Suprapubic skin (tissue), 4 donors: ENCODE data around the gene GLIS2. TPM values are rescaled to one million over a fixed set of nuclear protein-coding genes. Genes with fewer than 3 reads are reported as not detected.
"Not testable (repeated sequence)": the region's sequence is repeated elsewhere in the genome, so short reads cannot be mapped to it uniquely, and the experiment has no call there.

Source experiments
- DNase-seq, 2 donors: peaks; one replicate each; pipeline ENCODE4 v3.0.0-alpha.2; 2019; ENCODE audit warnings: low spot score in 2 of 2
- H3K27ac ChIP-seq: fragments of 200-600 bp; sonication (generic); one replicate; pipeline ENCODE4 v1.5.1; 2019
- H3K27me3 ChIP-seq: fragments of 200-600 bp; sonication (generic); one replicate; pipeline ENCODE4 v1.5.1; 2019
- H3K36me3 ChIP-seq: fragments of 200-600 bp; sonication (generic); one replicate; pipeline ENCODE4 v1.5.1; 2019
- H3K4me1 ChIP-seq: fragments of 200-600 bp; sonication (generic); one replicate; pipeline ENCODE4 v1.5.1; 2019
- H3K4me3 ChIP-seq: fragments of 200-600 bp; sonication (generic); one replicate; pipeline ENCODE4 v1.5.1; 2019; ENCODE audit warnings: mild to moderate bottlenecking
- H3K9me3 ChIP-seq: fragments of 200-600 bp; sonication (generic); one replicate; pipeline ENCODE4 v1.5.1; 2019
- EP300 ChIP-seq: sonication (generic); formaldehyde crosslinking; IDR thresholded peaks from one replicate; pipeline ENCODE4 v1.6.1; 2017; ENCODE audit warnings: antibody characterized with exemption
- POLR2A ChIP-seq, 2 donors: fragments of 450-650 bp; IDR thresholded peaks; one replicate each; pipeline ENCODE4 v1.6.1; 2017; ENCODE audit warnings: antibody characterized with exemption in 2 of 2, mild to moderate bottlenecking in 2 of 2, moderate library complexity in 2 of 2
- POLR2AphosphoS5 ChIP-seq, 3 donors: sonication (generic); formaldehyde crosslinking; IDR thresholded peaks; one replicate each; pipeline ENCODE4 v1.6.1; 2017; ENCODE audit warnings: antibody characterized with exemption in 3 of 3
- WGBS: methylation state at CpG from one replicate; pipeline ENCODE4 v1.1.5; 2018; 5-methylcytosine and 5-hydroxymethylcytosine counted together
- total RNA-seq, 4 donors: library from RNA; depleted of rRNA; stranded (reverse); fragments of >200 nt; gene quantifications; one replicate each; pipeline ENCODE4 v1.1.0, GENCODE V29; 2016
- TF ChIP-seq, protein P1 (sequence below), 2 donors: fragments of 200-600 bp in 1 of 2; fragments of 450-650 bp in 1 of 2; sonication (generic) in 1 of 2; IDR thresholded peaks; one replicate each; pipeline ENCODE4 v1.5.1; 2016 to 2019; ENCODE audit warnings: antibody characterized with exemption in 2 of 2, mild to moderate bottlenecking in 1 of 2, moderate library complexity in 1 of 2

The GLIS2 gene
- total RNA-seq, 4 donors from 2014 or later: 1.1 to 3.1 (median 2.3) TPM

DNA sequence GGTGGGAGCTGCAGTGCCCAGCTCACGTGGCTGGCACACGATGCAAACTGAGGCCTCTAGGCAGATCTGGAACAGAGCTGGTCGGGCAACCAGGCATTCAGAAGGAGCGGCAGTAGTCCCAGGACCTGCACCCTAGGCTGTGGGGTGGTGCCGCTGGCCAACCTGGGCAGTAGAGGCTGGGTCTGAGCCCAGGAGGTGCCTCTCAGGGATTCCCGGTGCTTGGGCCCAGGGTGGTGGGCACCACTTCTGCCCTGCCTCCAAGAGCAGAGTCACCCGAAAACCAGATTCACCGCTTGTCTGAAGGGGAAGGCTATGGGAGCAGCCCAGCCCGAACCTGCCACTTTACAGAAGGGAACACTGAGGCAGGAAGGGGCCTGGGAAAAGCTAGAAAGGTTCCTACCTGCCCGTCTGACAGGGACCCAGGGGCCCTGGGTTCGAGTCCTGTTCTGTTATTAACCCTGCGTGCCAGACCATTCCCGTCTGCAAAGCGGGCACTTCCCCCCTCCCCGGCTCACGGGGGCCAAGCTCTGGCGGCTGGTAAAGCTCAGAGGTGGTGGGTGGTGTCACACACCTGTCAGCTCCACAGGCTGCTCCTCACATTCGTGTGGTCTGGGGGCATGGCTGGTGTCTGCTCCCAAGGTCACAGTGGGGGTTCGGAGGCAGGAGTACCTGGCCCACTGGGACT, 16.9 kb downstream of the GLIS2 start:
- WGBS: 73% methylated on average over 7 of the region's 19 CpGs
- H3K36me3 ChIP-seq: peaks cover 27% of the 10 kb centered on the region

DNA sequence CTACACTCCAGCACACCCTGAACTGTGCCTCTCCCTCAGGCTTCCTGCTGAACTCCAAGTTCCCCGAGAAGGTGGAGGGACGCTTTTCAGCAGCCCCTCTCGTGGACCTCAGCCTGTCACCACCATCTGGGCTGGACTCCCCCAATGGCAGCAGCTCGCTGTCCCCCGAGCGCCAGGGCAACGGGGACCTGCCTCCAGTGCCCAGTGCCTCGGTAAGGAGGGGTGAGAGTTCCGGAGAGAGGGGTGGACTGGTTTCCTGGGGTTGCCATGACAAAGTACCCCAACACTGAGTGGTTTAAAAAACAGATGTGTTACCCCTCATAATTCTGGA, 17.4 kb downstream of the GLIS2 start:
- TF ChIP-seq, protein P1, sequence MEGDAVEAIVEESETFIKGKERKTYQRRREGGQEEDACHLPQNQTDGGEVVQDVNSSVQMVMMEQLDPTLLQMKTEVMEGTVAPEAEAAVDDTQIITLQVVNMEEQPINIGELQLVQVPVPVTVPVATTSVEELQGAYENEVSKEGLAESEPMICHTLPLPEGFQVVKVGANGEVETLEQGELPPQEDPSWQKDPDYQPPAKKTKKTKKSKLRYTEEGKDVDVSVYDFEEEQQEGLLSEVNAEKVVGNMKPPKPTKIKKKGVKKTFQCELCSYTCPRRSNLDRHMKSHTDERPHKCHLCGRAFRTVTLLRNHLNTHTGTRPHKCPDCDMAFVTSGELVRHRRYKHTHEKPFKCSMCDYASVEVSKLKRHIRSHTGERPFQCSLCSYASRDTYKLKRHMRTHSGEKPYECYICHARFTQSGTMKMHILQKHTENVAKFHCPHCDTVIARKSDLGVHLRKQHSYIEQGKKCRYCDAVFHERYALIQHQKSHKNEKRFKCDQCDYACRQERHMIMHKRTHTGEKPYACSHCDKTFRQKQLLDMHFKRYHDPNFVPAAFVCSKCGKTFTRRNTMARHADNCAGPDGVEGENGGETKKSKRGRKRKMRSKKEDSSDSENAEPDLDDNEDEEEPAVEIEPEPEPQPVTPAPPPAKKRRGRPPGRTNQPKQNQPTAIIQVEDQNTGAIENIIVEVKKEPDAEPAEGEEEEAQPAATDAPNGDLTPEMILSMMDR (IDR thresholded peaks at IDR 0.05): no peak
- no peak for TF ChIP-seq EP300
- no peak for TF ChIP-seq POLR2AphosphoS5 (IDR thresholded peaks at IDR 0.05)
- TF ChIP-seq POLR2A (IDR thresholded peaks at IDR 0.05): no peak
- DNase-seq: no peak
- peaks cover 29% of the 10 kb centered on the region for H3K36me3 ChIP-seq

More for the DNA sequence above, 16.9 kb downstream of the GLIS2 start:
- no peaks in the 10 kb centered on the region for H3K9me3 ChIP-seq
- H3K4me3 ChIP-seq: no peak overlapping the region
- peak in 1 of 2 donors; percentile 61 for DNase-seq
- TF ChIP-seq POLR2AphosphoS5 (IDR thresholded peaks at IDR 0.05): no peak
- TF ChIP-seq, protein P1 (IDR thresholded peaks at IDR 0.05): no peak
- no peak for TF ChIP-seq POLR2A (IDR thresholded peaks at IDR 0.05)
- no peak for TF ChIP-seq EP300
- H3K27ac ChIP-seq: no peak overlapping the region
- no peaks in the 10 kb centered on the region for H3K27me3 ChIP-seq
- peaks cover 20% of the 10 kb centered on the region for H3K4me1 ChIP-seq

DNA sequence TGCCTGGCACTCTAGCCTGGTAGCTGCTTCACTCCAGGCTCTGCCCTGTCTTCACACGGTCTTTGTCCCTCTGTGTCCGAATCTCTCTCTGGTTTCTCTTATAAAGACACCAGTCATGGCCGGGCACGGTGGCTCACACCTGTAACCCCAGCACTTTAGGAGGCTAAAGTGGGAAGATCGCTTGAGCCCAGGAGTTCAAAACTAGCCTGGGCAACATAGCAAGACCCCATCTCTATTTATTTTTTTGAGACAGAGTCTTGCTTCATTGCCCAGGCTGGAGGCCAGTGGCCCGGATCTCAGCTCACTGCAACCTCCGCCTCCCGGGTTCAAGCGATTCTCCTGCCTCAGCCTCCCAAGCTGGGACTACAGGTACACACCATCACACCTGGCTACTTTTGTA, 17.8 kb downstream of the GLIS2 start:
- WGBS: 92% methylated on average over 9 of the region's 9 CpGs
- peaks cover 33% of the 10 kb centered on the region for H3K36me3 ChIP-seq
- not testable (repeated sequence) for DNase-seq, H3K4me3 ChIP-seq, H3K9me3 ChIP-seq, H3K27me3 ChIP-seq, H3K27ac ChIP-seq
- H3K4me1 ChIP-seq: peaks cover 10% of the 10 kb centered on the region

More for the DNA sequence above, 17.4 kb downstream of the GLIS2 start:
- peaks cover 14% of the 10 kb centered on the region for H3K4me1 ChIP-seq
- no peak overlapping the region for H3K4me3 ChIP-seq
- no peaks in the 10 kb centered on the region for H3K27me3 ChIP-seq
- no peak overlapping the region for H3K27ac ChIP-seq
- WGBS: 82% methylated on average over 3 of the region's 9 CpGs
- H3K9me3 ChIP-seq: no peaks in the 10 kb centered on the region

DNA sequence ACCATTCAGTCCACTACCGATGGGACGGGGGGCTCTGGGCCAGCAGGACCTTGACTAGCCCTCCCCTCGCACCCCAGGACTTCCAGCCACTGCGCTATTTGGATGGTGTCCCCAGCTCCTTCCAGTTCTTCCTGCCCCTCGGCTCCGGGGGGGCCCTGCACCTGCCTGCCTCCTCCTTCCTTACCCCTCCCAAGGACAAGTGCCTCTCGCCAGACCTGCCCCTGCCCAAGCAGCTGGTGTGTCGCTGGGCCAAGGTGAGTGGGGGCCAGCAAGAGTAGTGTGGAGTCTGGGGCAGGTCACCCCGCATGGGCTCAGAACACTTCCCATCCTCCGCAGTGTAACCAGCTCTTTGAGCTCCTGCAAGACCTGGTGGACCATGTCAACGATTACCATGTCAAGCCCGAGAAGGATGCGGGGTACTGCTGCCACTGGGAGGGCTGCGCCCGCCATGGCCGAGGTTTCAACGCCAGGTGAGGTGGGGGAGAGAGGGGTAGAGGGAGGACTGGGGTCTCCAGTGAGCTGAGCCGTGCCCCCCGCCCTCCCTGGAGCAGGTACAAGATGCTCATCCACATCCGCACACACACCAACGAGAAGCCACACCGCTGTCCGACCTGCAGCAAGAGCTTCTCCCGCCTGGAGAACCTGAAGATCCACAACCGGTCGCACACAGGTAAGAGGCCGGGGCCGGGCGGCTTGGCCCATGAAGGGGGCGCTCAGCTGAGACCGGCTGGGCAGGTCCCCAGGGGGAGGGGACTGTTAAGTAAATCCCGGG, 19.0 kb downstream of the GLIS2 start:
- TF ChIP-seq POLR2AphosphoS5 (IDR thresholded peaks at IDR 0.05) (no peak), EP300 (no peak), POLR2A (IDR thresholded peaks at IDR 0.05) (no peak)
- TF ChIP-seq, protein P1 (IDR thresholded peaks at IDR 0.05): no peak
- no peak overlapping the region for H3K4me3 ChIP-seq
- H3K36me3 ChIP-seq: peaks cover 38% of the 10 kb centered on the region
- peaks cover 1% of the 10 kb centered on the region for H3K4me1 ChIP-seq
- no peak overlapping the region for H3K27ac ChIP-seq
- no peaks in the 10 kb centered on the region for H3K27me3 ChIP-seq
- no peaks in the 10 kb centered on the region for H3K9me3 ChIP-seq
- 83% methylated on average over 30 of the region's 32 CpGs for WGBS
- peak in 1 of 2 donors; percentile 59 for DNase-seq

DNA sequence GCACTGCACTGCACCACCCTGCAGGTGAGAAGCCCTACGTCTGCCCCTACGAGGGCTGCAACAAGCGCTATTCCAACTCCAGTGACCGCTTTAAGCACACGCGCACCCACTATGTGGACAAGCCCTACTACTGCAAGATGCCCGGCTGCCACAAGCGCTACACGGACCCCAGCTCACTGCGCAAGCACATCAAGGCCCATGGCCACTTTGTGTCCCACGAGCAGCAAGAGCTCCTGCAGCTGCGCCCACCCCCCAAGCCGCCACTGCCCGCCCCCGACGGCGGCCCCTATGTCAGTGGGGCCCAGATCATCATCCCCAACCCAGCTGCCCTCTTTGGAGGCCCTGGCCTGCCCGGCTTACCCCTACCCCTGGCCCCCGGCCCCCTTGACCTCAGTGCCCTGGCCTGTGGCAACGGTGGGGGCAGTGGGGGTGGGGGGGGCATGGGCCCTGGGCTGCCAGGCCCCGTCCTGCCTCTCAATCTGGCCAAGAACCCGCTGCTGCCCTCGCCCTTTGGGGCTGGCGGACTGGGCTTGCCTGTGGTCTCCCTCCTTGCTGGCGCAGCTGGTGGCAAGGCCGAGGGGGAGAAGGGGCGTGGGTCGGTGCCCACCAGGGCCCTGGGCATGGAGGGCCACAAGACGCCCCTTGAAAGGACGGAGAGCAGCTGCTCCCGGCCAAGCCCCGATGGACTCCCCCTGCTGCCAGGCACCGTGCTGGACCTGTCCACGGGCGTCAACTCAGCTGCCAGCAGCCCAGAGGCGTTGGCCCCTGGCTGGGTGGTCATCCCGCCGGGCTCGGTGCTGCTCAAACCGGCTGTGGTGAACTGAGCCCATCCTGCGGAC, 21.1 kb downstream of the GLIS2 start:
- H3K27ac ChIP-seq: no peak overlapping the region
- WGBS: 90% methylated on average over 23 of the region's 41 CpGs
- no peak for TF ChIP-seq EP300
- TF ChIP-seq, protein P1 (IDR thresholded peaks at IDR 0.05): no peak
- TF ChIP-seq POLR2AphosphoS5 (IDR thresholded peaks at IDR 0.05): no peak
- TF ChIP-seq POLR2A (IDR thresholded peaks at IDR 0.05): no peak
- H3K27me3 ChIP-seq: no peaks in the 10 kb centered on the region
- H3K4me3 ChIP-seq: no peak overlapping the region
- peaks cover 46% of the 10 kb centered on the region for H3K36me3 ChIP-seq
- peaks cover 4% of the 10 kb centered on the region for H3K4me1 ChIP-seq
- no peaks in the 10 kb centered on the region for H3K9me3 ChIP-seq
- peak in 1 of 2 donors; percentile 51 for DNase-seq
